GM12878 (cell line): Measurements from ENCODE around the gene RAB34. TPM values are rescaled to one million over a fixed set of nuclear protein-coding genes. Genes with fewer than 3 reads are reported as not detected.
A peak's percentile ranks its signal among the peaks of the same experiment; 100 is the strongest.

Experiments used
- ATAC-seq: fragments of 200-7000 bp; cut with Tn5 transposase; 3 replicates; pipeline ENCODE4 v1.9.1; 2020; ENCODE audit warnings: mild to moderate bottlenecking, moderate library complexity
- BruUV-seq: library from RNA; stranded (reverse); fragments of 400-500 nt; replicated peaks from 2 replicates; lab custom pipeline; 2021; lab: Mats Ljungman, UMichigan
- CTCF ChIA-PET: fragments of 300-600 bp; sonication (Branson Sonifier 250); formaldehyde crosslinking; extraction: SDS; loops from one replicate; lab custom pipeline; 2021; ENCODE audit warnings: inconsistent platforms; lab: Yijun Ruan, JAX
- POLR2A ChIA-PET: fragments of 350-600 bp; formaldehyde crosslinking; extraction: SDS; loops from one replicate; lab custom pipeline; 2021; ENCODE audit warnings: inconsistent platforms; lab: Charles Lee
- RAD21 ChIA-PET: fragments of 300-600 bp; sonication (Branson Sonifier 250); formaldehyde crosslinking; loops from one replicate; lab custom pipeline; 2023; ENCODE audit warnings: antibody characterized with exemption; ENCODE audit not compliant: unreplicated experiment; lab: Charles Lee
- SMC1A ChIA-PET: fragments of 300-600 bp; sonication (Branson Sonifier 250); formaldehyde crosslinking; loops from one replicate; lab custom pipeline; 2023; ENCODE audit not compliant: unreplicated experiment, uncharacterized antibody; lab: Charles Lee
- DNase-seq: peaks from one replicate; pipeline ENCODE4 v3.0.0-alpha.2; 2011; ENCODE audit warnings: low read depth, low spot score
- FAIRE-seq: peaks from 3 replicates; lab custom pipeline; 2011; peaks lifted over from hg19 to GRCh38; lab: Jason Lieb, UNC
- H2AFZ ChIP-seq: 2 replicates; pipeline ENCODE4 v1.6.0; 2011; ENCODE audit warnings: low read depth, low read length, control low read depth; ENCODE audit not compliant: control insufficient read depth
- H3K27ac ChIP-seq: 2 replicates; pipeline ENCODE4 v1.5.1; 2011; ENCODE audit warnings: control low read depth; ENCODE audit not compliant: control insufficient read depth, insufficient read depth
- H3K27me3 ChIP-seq, 2 experiments: replicated peaks in 1 of 2; 2 replicates each; pipeline versions ENCODE4 v1.6.0 to v1.6.1; 2011; ENCODE audit warnings: low read length in 1 of 2; ENCODE audit not compliant: control insufficient read depth in 2 of 2, insufficient read depth in 2 of 2
- H3K36me3 ChIP-seq, 2 experiments: 2 replicates each; pipeline ENCODE4 v1.5.1; 2011; ENCODE audit warnings: low read length in 1 of 2; ENCODE audit not compliant: control insufficient read depth in 2 of 2, insufficient read depth in 2 of 2
- H3K4me1 ChIP-seq: 2 replicates; pipeline ENCODE4 v1.6.1; 2011; ENCODE audit warnings: mild to moderate bottlenecking, low read length, moderate library complexity, mixed read lengths; ENCODE audit not compliant: control insufficient read depth, insufficient read depth
- H3K4me2 ChIP-seq: 2 replicates; pipeline ENCODE4 v1.6.0; 2011; ENCODE audit warnings: control low read depth; ENCODE audit not compliant: control insufficient read depth, insufficient read depth
- H3K4me3 ChIP-seq: fragments of 200-600 bp; sonication (generic); 2 replicates; pipeline ENCODE4 v1.5.1; 2016
- H3K79me2 ChIP-seq: 2 replicates; pipeline ENCODE4 v1.6.0; 2011; ENCODE audit warnings: low read length; ENCODE audit not compliant: control insufficient read depth, insufficient read depth
- H3K9ac ChIP-seq: 2 replicates; pipeline ENCODE4 v1.8.0; 2011; ENCODE audit warnings: low read length, control low read depth, mixed read lengths; ENCODE audit not compliant: control insufficient read depth, insufficient read depth
- H3K9me3 ChIP-seq: replicated peaks from 3 replicates; pipeline ENCODE4 v1.5.1; 2011; ENCODE audit warnings: mild to moderate bottlenecking, low read length; ENCODE audit not compliant: control insufficient read depth, insufficient read depth
- H4K20me1 ChIP-seq: 2 replicates; pipeline ENCODE4 v1.6.0; 2011; ENCODE audit not compliant: control insufficient read depth, insufficient read depth
- BCL11A ChIP-seq: IDR thresholded peaks from 2 replicates; pipeline ENCODE4 v1.6.1; 2011; ENCODE audit warnings: low read depth, low read length
- ESRRA ChIP-seq: IDR thresholded peaks from 2 replicates; pipeline ENCODE4 v1.6.1; 2012; ENCODE audit warnings: mild to moderate bottlenecking, low read length, improper control_type of control experiment
- POLR2A ChIP-seq: IDR thresholded peaks from 2 replicates; pipeline ENCODE4 v1.6.1; 2011; ENCODE audit warnings: low read depth, mild to moderate bottlenecking, low read length
- POLR2AphosphoS5 ChIP-seq: IDR thresholded peaks from 2 replicates; pipeline ENCODE4 v1.6.1; 2011; ENCODE audit warnings: mild to moderate bottlenecking, low read length, inconsistent platforms
- RELA ChIP-seq: fragments of 450-650 bp; IDR thresholded peaks from 2 replicates; pipeline ENCODE4 v1.8.0; 2014; ENCODE audit warnings: borderline replicate concordance; ENCODE audit not compliant: partially characterized antibody
- WGBS: methylation state at CpG from one replicate; pipeline ENCODE4 v1.1.6; 2016; ENCODE audit warnings: low lambda C conversion rate; ENCODE audit not compliant: insufficient replicate concordance, insufficient coverage; ENCODE audit errors: missing lambda C conversion rate; 5-methylcytosine and 5-hydroxymethylcytosine counted together
- in situ Hi-C: fragments of 300-500 bp; cut with MboI; formaldehyde crosslinking; loops from 9 replicates; pipeline ENCODE4 v1.14.3; 2018; ENCODE audit warnings: mixed read lengths
- intact Hi-C: fragments of 100-400 bp; cut with micrococcal nuclease; formaldehyde crosslinking; loops from one replicate; pipeline ENCODE4 v1.14.2; 2022; ENCODE audit not compliant: unreplicated experiment
- polyA plus RNA-seq, 11 experiments: library from polyadenylated mRNA; depleted of rRNA in 4 of 11; unstranded in 6 of 11; stranded (reverse) in 5 of 11; fragments of >200 nt; fragmentation: Nextera tagmentation in 4 of 11; fragmentation: Illumina TruSeq in 1 of 11; extraction: Ambion mirVana in 4 of 11; extraction: Trizol in 1 of 11; gene quantifications; 1 replicate in 1 of 11; 2 replicates in 10 of 11; pipeline versions ENCODE4 v1.2.1 to v1.2.3, GENCODE V29; 2011 to 2016; ENCODE audit warnings: inconsistent platforms in 2 of 11, missing spikeins in 2 of 11, low read depth in 1 of 11
- total RNA-seq, 4 experiments: library from RNA; depleted of rRNA in 3 of 4; stranded (reverse); fragments of >200 nt in 3 of 4; fragmentation: Illumina TruSeq in 1 of 4; extraction: Trizol in 1 of 4; gene quantifications; 2 replicates each; pipeline versions ENCODE4 v1.2.1 to v1.2.3, GENCODE V29; 2013 to 2021
- TF ChIP-seq, protein P1 (sequence below): fragments of 450-650 bp; IDR thresholded peaks from 2 replicates; pipeline ENCODE4 v1.6.1; 2016; ENCODE audit warnings: mild to moderate bottlenecking
- TF ChIP-seq, protein P2 (sequence below): fragments of 450-650 bp; formaldehyde crosslinking; IDR thresholded peaks from 2 replicates; pipeline ENCODE4 v1.4.0; 2022; ENCODE audit warnings: mild to moderate bottlenecking, moderate library complexity

Gene RAB34
- total and polyA plus RNA-seq, 10 of the 15 experiments (the other 5 are each of a cell fraction or from before 2014, with no cell fraction given), result 0.37 to 46.4 (median 32.8) TPM

DNA sequence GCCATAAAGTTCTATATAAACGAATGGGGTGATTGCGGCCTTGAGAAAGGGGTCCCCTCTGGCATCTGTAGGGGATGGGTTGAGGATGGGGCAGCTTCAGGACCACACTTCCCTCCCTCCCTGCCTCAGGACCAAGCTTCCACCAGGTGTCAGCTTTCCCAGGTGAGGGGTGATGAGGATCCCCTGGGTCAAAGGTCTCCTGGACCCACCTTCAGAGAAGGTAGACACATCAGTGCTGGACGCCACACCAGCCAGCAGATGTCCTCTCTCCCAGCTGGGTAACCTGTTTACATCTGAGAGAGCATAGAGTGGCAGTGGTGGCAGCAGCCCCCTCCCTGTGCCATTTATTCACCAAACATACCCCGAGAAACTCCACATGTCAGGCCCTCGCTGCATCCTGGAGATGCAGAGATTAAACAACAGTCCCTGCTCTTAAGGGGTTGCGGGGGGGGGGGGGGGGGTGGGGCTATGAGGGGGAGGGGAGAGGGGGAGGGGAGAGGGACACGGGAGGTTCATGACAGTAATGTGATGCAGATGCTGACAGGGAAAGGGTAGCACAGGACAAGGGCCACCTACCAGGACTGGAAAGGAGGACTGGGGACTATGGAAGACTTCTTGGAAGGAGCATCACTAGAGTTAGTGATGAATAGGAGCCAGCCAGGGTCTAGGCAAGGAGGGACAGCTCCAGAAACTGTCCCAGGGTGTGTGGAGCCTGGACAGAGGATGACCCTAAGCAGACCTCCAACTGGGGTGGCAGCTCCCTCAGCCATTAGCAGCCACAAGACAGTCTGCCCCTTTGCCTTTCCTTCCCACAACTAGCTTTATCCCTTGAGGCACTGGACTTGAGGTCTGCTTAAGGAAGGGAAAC, 11.0 kb downstream of the RAB34 start (continued):
- TF ChIP-seq RELA (no peak), BCL11A (no peak), ESRRA (no peak)
- TF ChIP-seq, protein P1, sequence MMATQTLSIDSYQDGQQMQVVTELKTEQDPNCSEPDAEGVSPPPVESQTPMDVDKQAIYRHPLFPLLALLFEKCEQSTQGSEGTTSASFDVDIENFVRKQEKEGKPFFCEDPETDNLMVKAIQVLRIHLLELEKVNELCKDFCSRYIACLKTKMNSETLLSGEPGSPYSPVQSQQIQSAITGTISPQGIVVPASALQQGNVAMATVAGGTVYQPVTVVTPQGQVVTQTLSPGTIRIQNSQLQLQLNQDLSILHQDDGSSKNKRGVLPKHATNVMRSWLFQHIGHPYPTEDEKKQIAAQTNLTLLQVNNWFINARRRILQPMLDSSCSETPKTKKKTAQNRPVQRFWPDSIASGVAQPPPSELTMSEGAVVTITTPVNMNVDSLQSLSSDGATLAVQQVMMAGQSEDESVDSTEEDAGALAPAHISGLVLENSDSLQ, result no peak
- TF ChIP-seq, protein P2, sequence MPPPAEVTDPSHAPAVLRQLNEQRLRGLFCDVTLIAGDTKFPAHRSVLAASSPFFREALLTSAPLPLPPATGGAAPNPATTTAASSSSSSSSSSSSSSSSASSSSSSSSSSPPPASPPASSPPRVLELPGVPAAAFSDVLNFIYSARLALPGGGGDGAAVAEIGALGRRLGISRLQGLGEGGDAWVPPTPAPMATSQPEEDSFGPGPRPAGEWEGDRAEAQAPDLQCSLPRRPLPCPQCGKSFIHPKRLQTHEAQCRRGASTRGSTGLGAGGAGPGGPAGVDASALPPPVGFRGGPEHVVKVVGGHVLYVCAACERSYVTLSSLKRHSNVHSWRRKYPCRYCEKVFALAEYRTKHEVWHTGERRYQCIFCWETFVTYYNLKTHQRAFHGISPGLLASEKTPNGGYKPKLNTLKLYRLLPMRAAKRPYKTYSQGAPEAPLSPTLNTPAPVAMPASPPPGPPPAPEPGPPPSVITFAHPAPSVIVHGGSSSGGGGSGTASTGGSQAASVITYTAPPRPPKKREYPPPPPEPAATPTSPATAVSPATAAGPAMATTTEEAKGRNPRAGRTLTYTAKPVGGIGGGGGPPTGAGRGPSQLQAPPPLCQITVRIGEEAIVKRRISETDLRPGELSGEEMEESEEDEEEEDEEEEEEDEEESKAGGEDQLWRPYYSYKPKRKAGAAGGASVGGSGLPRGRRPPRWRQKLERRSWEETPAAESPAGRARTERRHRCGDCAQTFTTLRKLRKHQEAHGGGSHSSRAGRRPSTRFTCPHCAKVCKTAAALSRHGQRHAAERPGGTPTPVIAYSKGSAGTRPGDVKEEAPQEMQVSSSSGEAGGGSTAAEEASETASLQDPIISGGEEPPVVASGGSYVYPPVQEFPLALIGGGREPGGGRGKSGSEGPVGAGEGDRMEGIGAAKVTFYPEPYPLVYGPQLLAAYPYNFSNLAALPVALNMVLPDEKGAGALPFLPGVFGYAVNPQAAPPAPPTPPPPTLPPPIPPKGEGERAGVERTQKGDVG (CRISPR knock-in tag), result no peak

DNA sequence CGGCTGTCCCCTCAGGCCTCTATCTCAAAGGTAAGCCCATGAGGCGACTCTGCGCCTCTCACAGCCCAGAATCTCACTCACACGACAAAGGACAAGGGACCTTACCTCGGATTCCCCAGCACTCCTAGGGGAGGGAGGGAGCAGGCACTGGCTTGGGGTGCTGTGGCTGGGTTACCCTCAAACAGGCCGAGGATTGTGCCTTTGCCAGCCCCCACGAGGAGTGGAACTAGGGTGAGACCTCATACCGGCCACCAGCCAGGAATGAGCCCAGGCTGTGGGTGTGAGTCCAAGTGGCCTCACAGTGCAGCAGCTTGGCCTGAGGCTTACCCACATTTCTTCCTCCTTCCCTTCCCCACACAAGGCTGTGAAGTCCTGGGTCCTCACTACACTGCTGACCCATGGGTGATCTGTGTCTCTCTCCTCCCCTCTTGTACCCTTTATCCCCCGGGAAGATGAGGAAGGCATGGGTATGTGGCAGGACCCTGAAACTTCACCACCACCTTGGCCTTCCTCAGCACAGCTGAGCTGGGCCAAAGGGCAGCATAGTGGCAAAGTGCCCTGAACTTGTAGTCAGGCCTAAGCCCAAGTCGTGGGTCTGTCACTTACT, 11.8 kb downstream of the RAB34 start:
- no peaks in the 10 kb centered on the region; the same call in 1 of the 2 replicates for H3K4me1 ChIP-seq
- 95% methylated on average over 10 of the region's 10 CpGs for WGBS
- H2AFZ ChIP-seq, result no peak overlapping the region
- no peak overlapping the region for H3K4me2 ChIP-seq
- H3K79me2 ChIP-seq, result no peaks in the 10 kb centered on the region
- DNase-seq, result no peak
- no peak for ATAC-seq
- no peak overlapping the region for H3K27ac ChIP-seq
- H3K4me3 ChIP-seq, result no peak overlapping the region
- H4K20me1 ChIP-seq, result no peaks in the 10 kb centered on the region
- CTCF ChIA-PET, result interaction anchor here (1.5 kb wide), 1 partner anchor 129 kb away, joined by 3 read pairs; the partner anchor contains the start of gene ALDOC
- FAIRE-seq, result no peak
- no peaks in the 10 kb centered on the region for H3K27me3 ChIP-seq
- intact Hi-C loops, result no loop called here
- TF ChIP-seq POLR2AphosphoS5 (no peak), BCL11A (no peak), POLR2A (0 out of 2 replicates have a peak, but pooled peaks have one; percentile 14)
- SMC1A ChIA-PET, result interaction anchor here (1.4 kb wide), 1 partner anchor 12 kb away, joined by 4 read pairs; no protein-coding TSS in a partner anchor
- no peaks in the 10 kb centered on the region for H3K9me3 ChIP-seq
- peaks cover 8 to 20% of the 10 kb centered on the region in 2 experiments; a peak in 3 of 4 replicates for H3K36me3 ChIP-seq
- RAD21 ChIA-PET, result no interaction called here
- BruUV-seq, result no TSS peak
- H3K9ac ChIP-seq, result no peak overlapping the region
- in situ Hi-C loops, result no loop called here
- POLR2A ChIA-PET, result no interaction called here
